ENCODE data around the gene LRRC36. TPM values are rescaled to one million over a fixed set of nuclear protein-coding genes. Genes with fewer than 3 reads are reported as not detected.

LRRC36 gene
- polyA plus RNA-seq, 1 donor from 2014 or later = not detected

Other genes starting within 250 kb of the LRRC36 start
- 14.5 TPM for gene PHAF1, start 216.9 kb upstream of the LRRC36 start, polyA plus RNA-seq
- 0.45 TPM for gene B3GNT9, start 175.8 kb upstream of the LRRC36 start, polyA plus RNA-seq
- 103 TPM for gene TRADD, start 166.9 kb upstream of the LRRC36 start, polyA plus RNA-seq
- 3.7 TPM for gene FBXL8, start 166.9 kb upstream of the LRRC36 start, polyA plus RNA-seq
- not detected for gene HSF4, start 162.1 kb upstream of the LRRC36 start, polyA plus RNA-seq
- gene NOL3, start 156.3 kb upstream of the LRRC36 start, polyA plus RNA-seq = not detected
- 0.56 TPM for gene MATCAP1, start 142.9 kb upstream of the LRRC36 start, polyA plus RNA-seq
- not detected for gene EXOC3L1, start 136.7 kb upstream of the LRRC36 start, polyA plus RNA-seq
- gene E2F4, start 134.7 kb upstream of the LRRC36 start, polyA plus RNA-seq = 73.7 TPM
- gene ELMO3, start 127.7 kb upstream of the LRRC36 start, polyA plus RNA-seq = 0.35 TPM
- 64.2 TPM for gene TMEM208, start 99.7 kb upstream of the LRRC36 start, polyA plus RNA-seq
- gene FHOD1, start 79.3 kb upstream of the LRRC36 start, polyA plus RNA-seq = 3.8 TPM
- 0.75 TPM for gene SLC9A5, start 77.8 kb upstream of the LRRC36 start, polyA plus RNA-seq
- gene PLEKHG4, start 47.3 kb upstream of the LRRC36 start, polyA plus RNA-seq = 0.65 TPM
- gene KCTD19, start 74 bp upstream of the LRRC36 start, polyA plus RNA-seq = not detected
- not detected for gene TPPP3, start 66.7 kb downstream of the LRRC36 start, polyA plus RNA-seq
- gene ZDHHC1, start 89.7 kb downstream of the LRRC36 start, polyA plus RNA-seq = 0.33 TPM
- gene HSD11B2, start 104.3 kb downstream of the LRRC36 start, polyA plus RNA-seq = not detected
- gene ATP6V0D1, start 154.3 kb downstream of the LRRC36 start, polyA plus RNA-seq = 160 TPM
- gene AGRP, start 156.7 kb downstream of the LRRC36 start, polyA plus RNA-seq = not detected
- 43.8 TPM for gene RIPOR1, start 202.0 kb downstream of the LRRC36 start, polyA plus RNA-seq
- gene CTCF, start 235.7 kb downstream of the LRRC36 start, polyA plus RNA-seq = 70.9 TPM